GM20431 (cell line): Measurements from ENCODE around the gene DBI.

Source experiments
- in situ Hi-C: fragments of 300-500 bp; cut with MseI, MboI; formaldehyde crosslinking; loops from one replicate; pipeline ENCODE4 v1.15.0; 2020; ENCODE audit warnings: low sequenced_read_pairs; ENCODE audit not compliant: unreplicated experiment

Gene DBI

GRCh38 chr2:119366649-119367471 is at the start of gene DBI, which contains the start of gene C2orf76:
DBI (plus strand) TSS chr2:119366977; CDS start chr2:119367052, 75 bp downstream.
C2orf76 (minus strand) TSS chr2:119366834; CDS start chr2:119339959, 26,875 bp downstream.
- in situ Hi-C loops, result no loop called here

- in situ Hi-C loops, result no loop called here
Observed at GRCh38 chr2:119317554-119317953, 49.2 kb upstream of the DBI start.

GRCh38 chr2:119319593-119319992 is 47.2 kb upstream of the DBI start:
- in situ Hi-C loops, result no loop called here

- in situ Hi-C loops, result no loop called here
Observed at GRCh38 chr2:119323459-119323858, 43.3 kb upstream of the DBI start.

GRCh38 chr2:119324685-119325270 is 42.0 kb upstream of the DBI start:
- in situ Hi-C loops, result no loop called here

GRCh38 chr2:119326938-119327337 is 39.8 kb upstream of the DBI start:
- in situ Hi-C loops, result no loop called here

GRCh38 chr2:119327431-119327830 is 39.3 kb upstream of the DBI start:
- in situ Hi-C loops, result no loop called here

GRCh38 chr2:119332953-119333352 is 33.8 kb upstream of the DBI start:
- in situ Hi-C loops, result no loop called here

GRCh38 chr2:119333360-119333759 is 33.4 kb upstream of the DBI start:
- in situ Hi-C loops, result no loop called here

- in situ Hi-C loops, result no loop called here
Observed at GRCh38 chr2:119333833-119334232, 32.9 kb upstream of the DBI start.

GRCh38 chr2:119337749-119338148 is 29.0 kb upstream of the DBI start:
- in situ Hi-C loops, result no loop called here

- in situ Hi-C loops, result no loop called here
Observed at GRCh38 chr2:119338272-119338671, 28.5 kb upstream of the DBI start.

GRCh38 chr2:119338826-119339561 is 27.8 kb upstream of the DBI start:
- in situ Hi-C loops, result no loop called here

- in situ Hi-C loops, result no loop called here
Observed at GRCh38 chr2:119339562-119339923, 27.2 kb upstream of the DBI start.

GRCh38 chr2:119341684-119342083 is 25.1 kb upstream of the DBI start:
- in situ Hi-C loops, result no loop called here

GRCh38 chr2:119349289-119349688 is 17.5 kb upstream of the DBI start:
- in situ Hi-C loops, result no loop called here

- in situ Hi-C loops, result no loop called here
Observed at GRCh38 chr2:119350311-119350998, 16.3 kb upstream of the DBI start.

- in situ Hi-C loops, result no loop called here
Observed at GRCh38 chr2:119352357-119352756, 14.4 kb upstream of the DBI start.

- in situ Hi-C loops, result no loop called here
Observed at GRCh38 chr2:119354860-119355259, 11.9 kb upstream of the DBI start.

GRCh38 chr2:119359774-119360173 is 7.0 kb upstream of the DBI start:
- in situ Hi-C loops, result no loop called here
